ENCODE data around the gene DKKL1.

- TF ChIP-seq TCF4 (CRISPR knock-in tag; IDR thresholded peaks at IDR 0.05; ENCODE audit: borderline replicate concordance), result no peak
- no peak for TF ChIP-seq ARNTL (CRISPR knock-in tag; IDR thresholded peaks at IDR 0.05; ENCODE audit: borderline replicate concordance, low read depth)
- no peak for TF ChIP-seq CSDC2 (CRISPR knock-in tag; IDR thresholded peaks at IDR 0.05)
- no peak for TF ChIP-seq BACH2 (CRISPR knock-in tag; IDR thresholded peaks at IDR 0.05; ENCODE audit: borderline replicate concordance)
- no peak for TF ChIP-seq ZNF70 (CRISPR knock-in tag; IDR thresholded peaks at IDR 0.05)
- TF ChIP-seq, protein P1, sequence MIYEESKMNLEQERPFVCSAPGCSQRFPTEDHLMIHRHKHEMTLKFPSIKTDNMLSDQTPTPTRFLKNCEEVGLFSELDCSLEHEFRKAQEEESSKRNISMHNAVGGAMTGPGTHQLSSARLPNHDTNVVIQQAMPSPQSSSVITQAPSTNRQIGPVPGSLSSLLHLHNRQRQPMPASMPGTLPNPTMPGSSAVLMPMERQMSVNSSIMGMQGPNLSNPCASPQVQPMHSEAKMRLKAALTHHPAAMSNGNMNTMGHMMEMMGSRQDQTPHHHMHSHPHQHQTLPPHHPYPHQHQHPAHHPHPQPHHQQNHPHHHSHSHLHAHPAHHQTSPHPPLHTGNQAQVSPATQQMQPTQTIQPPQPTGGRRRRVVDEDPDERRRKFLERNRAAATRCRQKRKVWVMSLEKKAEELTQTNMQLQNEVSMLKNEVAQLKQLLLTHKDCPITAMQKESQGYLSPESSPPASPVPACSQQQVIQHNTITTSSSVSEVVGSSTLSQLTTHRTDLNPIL (CRISPR knock-in tag; IDR thresholded peaks at IDR 0.05; ENCODE audit: low read depth), result no peak
- TF ChIP-seq CSRNP3 (CRISPR knock-in tag; IDR thresholded peaks at IDR 0.05), result no peak
- TF ChIP-seq ESRRG (CRISPR knock-in tag; IDR thresholded peaks at IDR 0.05), result no peak
- TF ChIP-seq, protein P2, sequence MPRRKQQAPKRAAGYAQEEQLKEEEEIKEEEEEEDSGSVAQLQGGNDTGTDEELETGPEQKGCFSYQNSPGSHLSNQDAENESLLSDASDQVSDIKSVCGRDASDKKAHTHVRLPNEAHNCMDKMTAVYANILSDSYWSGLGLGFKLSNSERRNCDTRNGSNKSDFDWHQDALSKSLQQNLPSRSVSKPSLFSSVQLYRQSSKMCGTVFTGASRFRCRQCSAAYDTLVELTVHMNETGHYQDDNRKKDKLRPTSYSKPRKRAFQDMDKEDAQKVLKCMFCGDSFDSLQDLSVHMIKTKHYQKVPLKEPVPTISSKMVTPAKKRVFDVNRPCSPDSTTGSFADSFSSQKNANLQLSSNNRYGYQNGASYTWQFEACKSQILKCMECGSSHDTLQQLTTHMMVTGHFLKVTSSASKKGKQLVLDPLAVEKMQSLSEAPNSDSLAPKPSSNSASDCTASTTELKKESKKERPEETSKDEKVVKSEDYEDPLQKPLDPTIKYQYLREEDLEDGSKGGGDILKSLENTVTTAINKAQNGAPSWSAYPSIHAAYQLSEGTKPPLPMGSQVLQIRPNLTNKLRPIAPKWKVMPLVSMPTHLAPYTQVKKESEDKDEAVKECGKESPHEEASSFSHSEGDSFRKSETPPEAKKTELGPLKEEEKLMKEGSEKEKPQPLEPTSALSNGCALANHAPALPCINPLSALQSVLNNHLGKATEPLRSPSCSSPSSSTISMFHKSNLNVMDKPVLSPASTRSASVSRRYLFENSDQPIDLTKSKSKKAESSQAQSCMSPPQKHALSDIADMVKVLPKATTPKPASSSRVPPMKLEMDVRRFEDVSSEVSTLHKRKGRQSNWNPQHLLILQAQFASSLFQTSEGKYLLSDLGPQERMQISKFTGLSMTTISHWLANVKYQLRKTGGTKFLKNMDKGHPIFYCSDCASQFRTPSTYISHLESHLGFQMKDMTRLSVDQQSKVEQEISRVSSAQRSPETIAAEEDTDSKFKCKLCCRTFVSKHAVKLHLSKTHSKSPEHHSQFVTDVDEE (CRISPR knock-in tag; IDR thresholded peaks at IDR 0.05), result no peak
- no peak for TF ChIP-seq SNAI2 (CRISPR knock-in tag; IDR thresholded peaks at IDR 0.05)
- TF ChIP-seq PATZ1 (CRISPR knock-in tag; IDR thresholded peaks at IDR 0.05; ENCODE audit: borderline replicate concordance), result no peak
- TF ChIP-seq GLIS3 (CRISPR knock-in tag; IDR thresholded peaks at IDR 0.05), result no peak
These were observed 56.5 kb downstream of the DKKL1 start for GRCh38 chr19:49420227-49420626.
